ENCODE results near the gene CCDC169.
A peak's percentile ranks its signal among the peaks of the same experiment; 100 is the strongest.
"Not testable (repeated sequence)": the region's sequence is repeated elsewhere in the genome, so short reads cannot be mapped to it uniquely, and the experiment has no call there.

CCDC169 gene

GRCh38 chr13:36297366-36298338 is at the start of gene CCDC169:
TSS of gene CCDC169 (minus strand) at chr13:36297814. CDS start at chr13:36297719, 95 bp downstream.
- DNase-seq (ENCODE audit: low read depth in 2 of 2), result peak; percentile 14 to 19

GRCh38 chr13:36346222-36347083 is 48.8 kb upstream of the CCDC169 start, which contains the start of gene SPART:
TSS of gene SPART (minus strand) at chr13:36346394. CDS start at chr13:36335830, 10,564 bp downstream.
- peak; percentile 62 to 75 for DNase-seq (ENCODE audit: low read depth in 2 of 2)

- DNase-seq (ENCODE audit: low read depth in 2 of 2), result no peak
Measured at GRCh38 chr13:36345438-36346221, 48.0 kb upstream of the CCDC169 start.

DNA sequence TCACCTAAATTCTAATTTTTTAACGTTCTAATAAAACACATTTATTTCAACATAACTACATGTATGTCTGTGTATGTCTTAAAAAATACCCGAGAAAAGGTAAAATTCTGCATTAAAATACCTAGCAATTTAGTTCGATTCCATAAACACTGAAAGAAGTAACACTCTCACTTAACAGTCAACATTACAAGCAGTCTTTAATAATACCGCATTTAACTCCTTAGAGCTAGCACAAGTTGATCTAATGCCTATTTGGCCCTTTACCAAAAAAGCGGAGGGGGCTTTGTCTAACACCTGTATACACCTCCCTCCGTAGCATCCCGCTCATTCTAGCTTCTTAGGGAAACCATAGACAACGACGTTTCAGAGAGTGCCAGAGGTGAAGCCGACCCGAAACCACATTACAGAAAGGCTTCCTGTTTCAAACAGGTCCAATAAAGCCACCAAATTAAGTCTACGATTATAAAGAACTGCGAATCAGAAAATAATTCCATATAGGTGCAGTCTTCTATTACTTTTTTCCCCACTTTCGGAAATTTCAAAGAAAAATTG is 47.3 kb upstream of the CCDC169 start:
- no peak for DNase-seq (ENCODE audit: low read depth in 2 of 2)

DNA sequence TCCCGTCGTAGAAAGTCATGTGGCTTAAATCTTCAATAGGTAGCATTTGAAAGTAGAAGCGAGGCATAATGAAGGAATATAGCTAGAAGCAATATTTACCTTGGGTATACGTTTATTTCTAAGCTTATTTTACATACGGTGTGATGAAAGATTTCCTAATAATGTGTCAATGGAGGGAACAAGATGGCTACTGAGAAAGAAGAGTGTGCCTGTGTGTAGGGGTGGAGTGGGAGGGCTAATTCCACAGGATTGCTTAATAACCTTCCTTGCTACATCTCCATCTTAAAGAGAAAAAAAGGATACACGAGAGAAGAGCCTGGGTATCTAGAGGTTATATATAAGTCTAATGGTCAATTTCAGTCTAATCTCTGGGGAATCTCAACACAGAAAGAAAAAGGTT is 46.6 kb upstream of the CCDC169 start:
- no peak for DNase-seq (ENCODE audit: low read depth in 2 of 2)

- DNase-seq (ENCODE audit: low read depth in 2 of 2), result no peak
Measured at GRCh38 chr13:36343766-36344165, 46.2 kb upstream of the CCDC169 start.

DNA sequence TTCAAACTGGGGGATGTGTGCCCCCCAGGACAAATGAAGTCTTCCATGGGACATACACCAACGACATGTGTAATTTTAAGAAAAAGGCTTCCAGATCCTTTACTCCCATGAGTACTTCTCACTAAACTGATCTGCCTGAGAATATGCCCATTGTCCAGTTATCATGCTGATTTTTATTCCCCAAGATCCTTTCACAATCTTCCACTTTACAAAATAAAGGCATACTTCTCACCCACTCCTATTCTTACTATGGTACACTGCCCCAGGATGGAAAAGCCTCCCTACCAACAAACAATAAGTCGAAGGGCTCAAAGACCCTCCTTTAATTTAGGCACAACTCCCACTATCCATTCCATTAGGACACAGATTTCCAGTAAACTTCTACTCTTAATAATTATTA is 45.1 kb upstream of the CCDC169 start:
- DNase-seq (ENCODE audit: low read depth in 2 of 2), result no peak

- no peak for DNase-seq (ENCODE audit: low read depth in 2 of 2)
Measured at GRCh38 chr13:36341718-36342117, 44.1 kb upstream of the CCDC169 start.

GRCh38 chr13:36339600-36340155 is 42.1 kb upstream of the CCDC169 start:
- no peak for DNase-seq (ENCODE audit: low read depth in 2 of 2)

DNA sequence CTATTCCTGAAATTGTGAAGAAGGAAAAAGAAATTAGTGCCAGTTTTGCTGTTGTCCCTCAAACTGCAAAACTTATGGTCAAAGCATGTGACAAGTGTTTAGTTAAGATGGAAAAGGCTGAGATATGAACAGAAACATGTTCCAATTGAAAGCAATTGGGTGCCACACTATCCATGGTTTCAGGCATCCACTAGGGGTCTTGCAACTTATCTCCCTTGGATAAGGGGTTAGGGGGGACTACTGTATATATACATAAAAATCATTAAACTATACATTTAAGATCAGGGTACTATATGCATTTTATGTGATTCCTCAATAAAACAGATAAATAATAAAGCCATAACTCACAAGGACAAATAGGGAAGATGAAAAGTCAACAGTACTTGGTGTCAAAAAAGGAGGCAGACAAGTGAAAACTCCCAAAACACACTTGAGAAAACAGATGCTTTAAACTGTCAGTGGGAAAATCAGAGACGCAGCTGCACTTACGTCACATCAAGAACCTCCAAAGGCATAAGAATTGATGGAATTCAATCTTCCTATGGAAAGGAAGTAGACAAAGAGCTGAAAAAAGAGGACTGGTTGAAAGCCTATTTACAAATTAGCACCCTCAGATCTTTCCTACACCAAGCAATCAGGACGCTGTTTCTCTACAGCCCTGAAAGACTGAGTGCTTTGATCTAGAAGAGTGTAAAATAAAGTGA is 40.5 kb upstream of the CCDC169 start:
- DNase-seq (ENCODE audit: low read depth in 2 of 2), result no peak

GRCh38 chr13:36332986-36333385 is 35.4 kb upstream of the CCDC169 start:
- DNase-seq (ENCODE audit: low read depth in 2 of 2), result no peak

DNA sequence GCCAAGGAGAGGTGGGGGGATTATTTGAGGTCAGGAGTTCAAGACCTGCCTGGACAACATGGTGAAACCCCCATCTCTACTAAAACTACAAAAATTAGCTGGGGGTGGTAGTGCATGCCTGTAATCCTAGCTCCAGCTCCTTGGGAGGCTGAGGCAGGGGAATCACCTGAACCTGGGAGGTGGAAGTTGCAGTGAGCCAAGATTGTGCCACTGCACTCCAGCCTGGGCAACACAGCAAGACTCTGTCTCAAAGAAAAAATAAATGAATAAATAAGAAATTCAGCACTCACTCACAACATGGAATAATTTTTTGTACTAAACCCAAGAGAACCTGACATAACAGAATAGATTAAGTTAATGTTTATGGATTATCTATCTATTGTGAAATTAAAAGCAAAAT is 34.6 kb upstream of the CCDC169 start:
- not testable (repeated sequence) for DNase-seq (ENCODE audit: low read depth in 2 of 2)

- no peak for DNase-seq (ENCODE audit: low read depth in 2 of 2)
Measured at GRCh38 chr13:36331280-36331679, 33.7 kb upstream of the CCDC169 start.

GRCh38 chr13:36329361-36329760 is 31.7 kb upstream of the CCDC169 start:
- DNase-seq (ENCODE audit: low read depth in 2 of 2), result no peak

DNA sequence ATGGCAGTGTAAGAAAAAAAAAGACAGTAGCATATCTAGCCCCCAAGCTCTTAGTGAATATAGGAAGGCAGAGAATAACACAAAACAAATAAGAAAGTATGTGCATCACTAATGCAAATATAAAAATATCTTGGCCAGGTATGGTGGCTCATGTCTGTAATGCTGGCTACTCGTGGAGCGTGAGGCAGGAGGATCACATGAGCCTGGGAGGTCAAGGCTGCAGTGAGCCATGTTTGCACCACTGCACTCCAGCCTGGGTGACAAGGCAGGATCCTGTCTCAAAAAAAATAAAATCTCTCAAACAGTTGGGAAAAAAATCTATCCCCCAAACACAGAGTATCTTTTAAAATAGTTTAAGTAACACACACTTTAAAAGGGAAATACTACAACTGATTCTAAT is 31.2 kb upstream of the CCDC169 start:
- no peak for DNase-seq (ENCODE audit: low read depth in 2 of 2)

- no peak for DNase-seq (ENCODE audit: low read depth in 2 of 2)
Measured at GRCh38 chr13:36325912-36326311, 28.3 kb upstream of the CCDC169 start.

- not testable (repeated sequence) for DNase-seq (ENCODE audit: low read depth in 2 of 2)
Measured at GRCh38 chr13:36324881-36325280, 27.3 kb upstream of the CCDC169 start.

DNA sequence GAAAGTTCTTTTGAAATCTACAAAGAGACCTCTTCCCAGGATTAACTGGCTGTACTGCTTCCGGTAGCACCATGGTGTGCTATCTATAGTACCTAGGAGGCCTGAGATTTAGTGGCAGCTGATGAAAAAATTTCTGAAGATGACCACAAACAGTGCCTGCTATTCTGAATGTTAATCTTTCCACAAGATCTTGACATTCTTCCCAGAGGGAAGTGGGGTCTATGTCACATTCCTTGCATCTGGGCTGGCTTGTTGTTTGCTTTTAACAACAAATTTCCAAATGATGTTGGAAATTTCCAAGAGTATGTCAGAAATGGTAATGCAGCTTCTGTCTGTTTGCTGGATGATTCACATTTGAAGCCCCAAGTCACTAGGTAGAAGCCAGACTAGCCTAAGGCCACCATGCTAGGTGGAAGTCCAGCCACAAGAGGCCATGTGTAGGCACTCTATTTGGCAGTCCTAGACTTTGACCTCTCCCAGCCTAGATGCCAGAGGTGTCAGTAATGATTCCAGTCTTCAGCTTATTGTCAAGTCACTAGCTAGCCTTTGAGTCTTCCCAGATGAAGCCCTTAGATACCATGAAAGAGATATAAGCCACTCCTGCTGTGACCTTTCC is 26.4 kb upstream of the CCDC169 start:
- DNase-seq (ENCODE audit: low read depth in 2 of 2), result no peak

DNA sequence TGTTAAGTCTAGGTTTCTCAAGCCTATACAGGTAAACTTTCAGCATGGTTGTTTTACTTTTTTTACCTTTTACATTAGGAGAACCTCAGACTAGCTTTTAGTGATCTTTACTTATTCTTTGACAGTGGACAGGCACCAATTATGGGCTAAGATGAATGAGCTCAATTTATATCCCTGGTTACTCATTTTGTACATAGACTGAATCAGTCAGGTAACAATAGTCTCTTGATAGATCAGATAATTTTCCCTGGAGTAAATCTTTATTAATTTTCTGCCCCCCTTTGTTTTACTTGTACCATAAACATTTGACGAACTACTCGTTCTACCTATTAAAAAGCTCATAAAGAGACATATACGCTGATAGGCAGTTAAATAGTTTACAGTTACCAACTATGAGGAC is 25.8 kb upstream of the CCDC169 start:
- no peak for DNase-seq (ENCODE audit: low read depth in 2 of 2)

GRCh38 chr13:36319793-36320192 is 22.2 kb upstream of the CCDC169 start:
- DNase-seq (ENCODE audit: low read depth in 2 of 2), result not testable (repeated sequence)
